ENCODE results near the gene KMT2A.

DNA sequence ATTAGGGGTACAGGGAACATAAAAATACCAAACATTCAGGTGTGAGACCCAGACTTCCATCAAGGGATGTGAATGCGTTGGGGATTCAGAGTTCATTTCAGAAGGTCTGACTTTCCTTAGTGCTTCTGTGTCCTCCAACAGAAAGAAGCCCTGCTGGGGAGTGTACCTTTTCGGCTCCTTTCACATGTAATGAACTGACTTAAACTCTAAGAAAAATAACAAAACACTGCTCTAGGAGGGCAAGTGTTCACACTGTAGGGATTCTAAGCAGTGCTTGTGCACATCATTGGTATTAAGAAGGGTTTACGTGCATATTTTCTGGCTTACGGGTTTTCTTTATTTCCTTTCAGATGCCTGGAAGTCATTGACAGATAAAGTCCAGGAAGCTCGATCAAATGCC is 75.3 kb downstream of the KMT2A start:
- TF ChIP-seq POLR2A (IDR thresholded peaks at IDR 0.05; ENCODE audit: low read depth, low read length): no peak
- TF ChIP-seq, protein P1, sequence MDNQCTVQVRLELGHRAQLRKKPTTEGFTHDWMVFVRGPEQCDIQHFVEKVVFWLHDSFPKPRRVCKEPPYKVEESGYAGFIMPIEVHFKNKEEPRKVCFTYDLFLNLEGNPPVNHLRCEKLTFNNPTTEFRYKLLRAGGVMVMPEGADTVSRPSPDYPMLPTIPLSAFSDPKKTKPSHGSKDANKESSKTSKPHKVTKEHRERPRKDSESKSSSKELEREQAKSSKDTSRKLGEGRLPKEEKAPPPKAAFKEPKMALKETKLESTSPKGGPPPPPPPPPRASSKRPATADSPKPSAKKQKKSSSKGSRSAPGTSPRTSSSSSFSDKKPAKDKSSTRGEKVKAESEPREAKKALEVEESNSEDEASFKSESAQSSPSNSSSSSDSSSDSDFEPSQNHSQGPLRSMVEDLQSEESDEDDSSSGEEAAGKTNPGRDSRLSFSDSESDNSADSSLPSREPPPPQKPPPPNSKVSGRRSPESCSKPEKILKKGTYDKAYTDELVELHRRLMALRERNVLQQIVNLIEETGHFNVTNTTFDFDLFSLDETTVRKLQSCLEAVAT (IDR thresholded peaks at IDR 0.05): no peak
